Cardiac muscle cell (in vitro differentiated cells and primary cell): ENCODE measurements around the gene RNF214. TPM values are rescaled to one million over a fixed set of nuclear protein-coding genes. Genes with fewer than 3 reads are reported as not detected.

Source experiments
- DNase-seq, 2 donors: peaks; one replicate each; pipeline versions ENCODE4 v3.0.0 to v3.0.0-alpha.2; 2010 to 2017; ENCODE audit warnings: low read depth in 1 of 2, low spot score in 1 of 2
- H3K27ac ChIP-seq: fragments of 200-600 bp; sonication (generic); 2 replicates; pipeline ENCODE4 v1.5.1; 2016
- H3K27me3 ChIP-seq: fragments of 200-600 bp; sonication (generic); 2 replicates; pipeline ENCODE4 v1.6.0; 2016; ENCODE audit warnings: control low read depth
- H3K36me3 ChIP-seq: fragments of 200-600 bp; sonication (generic); 2 replicates; pipeline ENCODE4 v1.5.1; 2016; ENCODE audit warnings: control low read depth
- H3K4me1 ChIP-seq: fragments of 200-600 bp; sonication (generic); 2 replicates; pipeline ENCODE4 v1.8.1; 2017; ENCODE audit warnings: low read depth, mild to moderate bottlenecking, mixed run types
- H3K4me3 ChIP-seq: fragments of 200-600 bp; sonication (generic); 2 replicates; pipeline ENCODE4 v1.5.1; 2016; ENCODE audit warnings: mild to moderate bottlenecking
- H3K9me3 ChIP-seq: fragments of 200-600 bp; sonication (generic); 2 replicates; pipeline ENCODE4 v1.5.1; 2017; ENCODE audit warnings: low read depth, mild to moderate bottlenecking, control low read depth
- CTCF ChIP-seq: IDR thresholded peaks from 2 replicates; pipeline ENCODE4 v1.5.1; 2012; ENCODE audit warnings: low read depth, mild to moderate bottlenecking, low read length
- polyA plus RNA-seq: library from polyadenylated mRNA; unstranded; fragments of >200 nt; fragmentation: Nextera tagmentation; extraction: Ambion mirVana; gene quantifications from 2 replicates; pipeline ENCODE4 v1.2.1, GENCODE V29; 2016
- total RNA-seq: library from RNA; depleted of rRNA; stranded (reverse); fragments of >200 nt; gene quantifications from 2 replicates; pipeline ENCODE4 v1.2.3, GENCODE V29; 2016

The RNF214 gene
- total and polyA plus RNA-seq, 2 experiments from 2014 or later, result 13.8 to 20.0 TPM

- TF ChIP-seq CTCF, result no peak
- peak overlapping the region; percentile 99 for H3K27ac ChIP-seq
- H3K9me3 ChIP-seq, result no peaks in the 10 kb centered on the region
- H3K4me3 ChIP-seq, result peak overlapping the region; percentile 11
- peaks cover 3% of the 10 kb centered on the region for H3K36me3 ChIP-seq
- H3K27me3 ChIP-seq, result no peaks in the 10 kb centered on the region
- peak in 1 of 2 donors; percentile 56 for DNase-seq
- H3K4me1 ChIP-seq, result peaks cover 25% of the 10 kb centered on the region
These were observed 32.3 kb upstream of the RNF214 start for GRCh38 chr11:117199916-117200812.

GRCh38 chr11:117200813-117201657 lies 31.4 kb upstream of the RNF214 start:
- Histone ChIP-seq H3K4me1 (peaks cover 25% of the 10 kb centered on the region), H3K27ac (peak overlapping the region; percentile 99), H3K4me3 (no peak overlapping the region), H3K27me3 (no peaks in the 10 kb centered on the region), H3K36me3 (peaks cover 3% of the 10 kb centered on the region), H3K9me3 (no peaks in the 10 kb centered on the region)
- peak in 1 of 2 donors; percentile 42 for DNase-seq
- no peak for TF ChIP-seq CTCF

- no peak for TF ChIP-seq CTCF
- Histone ChIP-seq H3K36me3 (peaks cover 3% of the 10 kb centered on the region), H3K4me3 (no peak overlapping the region), H3K27me3 (no peaks in the 10 kb centered on the region), H3K9me3 (no peaks in the 10 kb centered on the region), H3K27ac (peak overlapping the region; percentile 17), H3K4me1 (peaks cover 25% of the 10 kb centered on the region)
- DNase-seq, result peak in 1 of 2 donors; percentile 55
These were observed 30.7 kb upstream of the RNF214 start for GRCh38 chr11:117201658-117202305.

- Histone ChIP-seq H3K4me3 (no peak overlapping the region), H3K27me3 (no peaks in the 10 kb centered on the region), H3K9me3 (no peaks in the 10 kb centered on the region), H3K27ac (no peak overlapping the region), H3K4me1 (peaks cover 25% of the 10 kb centered on the region), H3K36me3 (peaks cover 3% of the 10 kb centered on the region)
- no peak for TF ChIP-seq CTCF
- DNase-seq, result peak in 1 of 2 donors; percentile 56
These were observed 29.9 kb upstream of the RNF214 start for GRCh38 chr11:117202386-117203068.

- no peak for DNase-seq
- Histone ChIP-seq H3K27me3 (no peaks in the 10 kb centered on the region), H3K36me3 (peaks cover 3% of the 10 kb centered on the region), H3K4me3 (no peak overlapping the region), H3K4me1 (peaks cover 23% of the 10 kb centered on the region), H3K9me3 (no peaks in the 10 kb centered on the region), H3K27ac (no peak overlapping the region)
- no peak for TF ChIP-seq CTCF
These were observed 29.4 kb upstream of the RNF214 start for GRCh38 chr11:117203069-117203407.
